HG03521 (cell line): Measurements from ENCODE around the gene EEIG2.
"Not testable (repeated sequence)": the region's sequence is repeated elsewhere in the genome, so short reads cannot be mapped to it uniquely, and the experiment has no call there.

ENCODE experiments used
- ATAC-seq: cut with Tn5 transposase; IDR thresholded peaks from one replicate; pipeline ENCODE4 v1.9.1; 2021; ENCODE audit warnings: mild to moderate bottlenecking, moderate library complexity; ENCODE audit not compliant: unreplicated experiment

The EEIG2 gene

DNA sequence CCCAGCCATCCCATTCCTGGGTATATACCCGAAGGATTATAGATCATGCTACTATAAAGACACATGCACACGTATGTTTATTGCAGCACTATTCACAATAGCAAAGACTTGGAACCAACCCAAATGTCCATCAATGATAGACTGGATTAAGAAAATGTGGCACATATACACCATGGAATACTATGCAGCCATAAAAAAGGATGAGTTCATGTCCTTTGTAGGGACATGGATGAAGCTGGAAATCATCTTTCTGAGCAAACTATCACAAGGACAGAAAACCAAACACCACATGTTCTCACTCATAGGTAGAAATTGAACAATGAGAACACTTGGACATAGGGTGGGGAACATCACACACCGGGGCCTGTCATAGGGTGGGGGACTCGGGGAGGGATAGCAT, 12.4 kb upstream of the EEIG2 start:
- ATAC-seq, result not testable (repeated sequence)

DNA sequence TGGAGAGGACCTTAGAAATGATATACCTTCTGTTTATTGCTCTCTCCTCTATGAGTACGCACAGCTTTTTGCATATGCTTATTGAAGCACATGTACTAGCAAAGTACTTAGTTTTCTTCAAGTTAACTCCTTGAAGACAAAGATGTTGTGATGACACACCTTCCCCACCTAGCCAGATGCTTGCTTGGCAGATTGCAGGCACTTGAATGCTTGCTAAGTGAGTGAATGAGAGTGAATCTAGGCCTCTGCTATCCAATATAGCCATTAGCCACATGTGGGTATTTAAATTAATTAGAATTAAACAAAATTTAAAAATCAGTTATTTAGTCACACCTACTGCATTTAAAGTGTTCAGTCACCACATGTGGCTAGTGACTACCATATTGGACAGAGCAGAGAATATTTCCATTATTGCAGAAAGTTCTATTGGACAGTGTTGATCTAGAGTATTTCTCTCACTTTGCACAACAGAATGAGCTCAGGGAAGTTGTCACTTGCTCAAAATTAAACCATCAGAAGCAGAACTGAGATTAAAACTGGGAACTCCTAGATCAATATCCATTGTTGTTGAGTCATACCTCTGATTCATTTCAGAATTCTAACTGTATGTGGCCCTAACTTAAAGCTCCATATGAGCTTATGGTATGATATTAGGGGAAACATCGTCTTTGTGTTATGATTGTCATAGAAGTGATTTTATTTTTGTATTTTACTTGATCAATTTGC, 8.6 kb upstream of the EEIG2 start:
- ATAC-seq, result peak; percentile 79

DNA sequence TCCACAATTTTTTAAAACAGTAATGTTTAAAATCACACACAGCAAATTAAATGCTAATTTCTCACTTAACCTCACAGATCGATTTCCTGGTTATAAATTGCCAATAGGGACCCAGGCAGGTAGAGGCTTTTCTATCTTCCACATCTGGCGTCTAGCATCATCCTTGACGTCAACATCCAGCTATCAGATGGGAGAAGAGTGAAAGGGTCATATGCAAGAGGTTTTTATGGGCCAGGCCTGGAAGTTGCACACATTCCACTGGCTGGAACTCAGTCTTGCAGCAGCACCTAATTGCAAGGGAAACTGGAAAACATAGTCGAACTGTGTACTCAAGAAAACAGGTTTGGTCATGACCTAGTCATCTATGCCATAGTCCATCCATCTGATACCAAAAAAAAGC, 6.0 kb upstream of the EEIG2 start:
- ATAC-seq, result no peak

DNA sequence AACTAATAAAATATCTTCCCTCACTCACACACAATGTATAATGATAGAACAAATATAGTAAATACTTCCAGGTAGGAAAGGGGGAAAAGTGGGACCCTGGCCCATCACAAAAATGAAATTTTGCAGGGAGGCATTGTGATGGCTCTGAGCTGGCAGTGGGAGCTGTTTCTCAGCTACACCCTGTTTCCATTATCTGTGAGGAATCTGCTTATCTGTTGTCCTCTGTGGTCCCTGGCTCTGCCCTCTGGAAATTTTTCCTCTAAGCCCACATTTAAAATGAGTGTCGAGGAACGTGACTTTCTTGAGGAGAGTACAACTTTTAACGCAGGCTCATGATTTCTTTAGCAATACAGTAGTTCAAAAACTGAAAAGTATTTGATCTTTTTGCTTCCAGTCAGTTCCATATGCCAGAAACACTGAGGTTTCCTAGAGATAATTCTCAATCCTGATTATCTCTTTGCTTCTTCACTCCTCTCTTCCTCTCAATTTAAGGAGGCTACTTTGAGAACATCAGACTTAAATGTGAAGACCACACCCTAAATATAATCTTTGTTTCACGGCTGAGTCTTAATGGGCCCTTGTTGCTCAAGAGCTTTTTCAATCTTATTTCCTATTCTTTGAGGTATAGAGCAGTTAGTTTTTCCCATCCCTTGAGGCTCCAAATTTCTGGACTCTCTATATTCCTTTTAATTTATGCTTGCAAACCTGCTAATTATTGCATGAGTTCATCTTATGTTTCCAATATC, 5.0 kb upstream of the EEIG2 start:
- no peak for ATAC-seq

DNA sequence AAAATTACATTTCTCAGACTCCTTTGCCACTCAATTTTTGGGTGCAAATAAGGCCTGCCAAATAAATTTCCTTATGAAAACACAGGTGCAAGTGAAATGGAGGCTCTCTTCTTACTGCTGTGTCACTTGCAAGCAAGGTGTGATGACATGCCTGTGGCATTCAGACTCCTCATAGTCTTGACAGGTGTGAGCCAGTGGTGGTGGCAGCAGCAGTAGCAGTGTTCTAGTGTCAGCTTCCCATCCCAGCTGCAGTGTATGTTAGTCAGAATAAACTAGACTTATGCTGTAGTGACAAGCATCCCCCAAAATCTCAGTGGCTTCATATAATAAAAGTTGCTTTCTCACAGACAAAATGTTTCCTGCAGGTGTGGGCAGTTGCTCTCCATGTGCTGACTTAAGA, 3.8 kb upstream of the EEIG2 start:
- ATAC-seq, result no peak

DNA sequence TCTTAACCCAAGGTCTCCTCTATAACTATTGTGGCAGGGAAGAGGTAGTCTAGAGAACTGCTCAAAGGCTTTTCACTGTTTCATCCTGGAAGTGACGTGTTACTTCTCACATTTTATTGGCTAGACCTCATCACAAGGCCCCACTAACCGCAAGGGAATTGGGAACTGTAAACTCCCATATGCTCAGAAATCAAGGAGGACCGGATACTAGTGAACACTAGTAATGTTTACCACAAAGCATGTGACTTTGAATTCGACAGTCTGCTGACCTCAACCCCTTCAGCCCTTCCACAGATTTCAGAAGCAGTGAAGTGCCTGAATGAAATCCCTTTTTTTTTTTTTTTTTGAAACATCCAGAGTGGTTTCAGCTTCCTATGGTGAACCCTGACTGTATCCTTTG, 3.4 kb upstream of the EEIG2 start:
- ATAC-seq, result no peak

DNA sequence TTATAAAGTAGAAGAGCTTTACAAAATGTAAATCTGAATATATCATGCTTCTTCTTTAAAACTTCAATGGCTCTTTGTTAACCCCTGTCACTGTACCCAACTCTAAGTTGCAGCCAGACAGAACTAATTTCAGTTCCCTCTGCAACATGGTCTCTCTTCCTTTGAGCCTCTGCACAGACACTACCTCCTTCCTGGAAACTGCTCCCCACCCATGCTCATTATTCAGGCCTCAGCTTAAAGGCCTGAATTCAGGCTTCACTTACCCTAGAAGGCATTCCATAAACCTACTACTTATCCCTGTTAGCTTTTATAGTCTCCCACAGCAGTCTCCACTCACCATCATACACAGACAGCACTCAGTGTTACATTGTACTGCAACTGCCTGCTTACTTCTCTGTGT, 2.6 kb upstream of the EEIG2 start:
- ATAC-seq, result no peak

DNA sequence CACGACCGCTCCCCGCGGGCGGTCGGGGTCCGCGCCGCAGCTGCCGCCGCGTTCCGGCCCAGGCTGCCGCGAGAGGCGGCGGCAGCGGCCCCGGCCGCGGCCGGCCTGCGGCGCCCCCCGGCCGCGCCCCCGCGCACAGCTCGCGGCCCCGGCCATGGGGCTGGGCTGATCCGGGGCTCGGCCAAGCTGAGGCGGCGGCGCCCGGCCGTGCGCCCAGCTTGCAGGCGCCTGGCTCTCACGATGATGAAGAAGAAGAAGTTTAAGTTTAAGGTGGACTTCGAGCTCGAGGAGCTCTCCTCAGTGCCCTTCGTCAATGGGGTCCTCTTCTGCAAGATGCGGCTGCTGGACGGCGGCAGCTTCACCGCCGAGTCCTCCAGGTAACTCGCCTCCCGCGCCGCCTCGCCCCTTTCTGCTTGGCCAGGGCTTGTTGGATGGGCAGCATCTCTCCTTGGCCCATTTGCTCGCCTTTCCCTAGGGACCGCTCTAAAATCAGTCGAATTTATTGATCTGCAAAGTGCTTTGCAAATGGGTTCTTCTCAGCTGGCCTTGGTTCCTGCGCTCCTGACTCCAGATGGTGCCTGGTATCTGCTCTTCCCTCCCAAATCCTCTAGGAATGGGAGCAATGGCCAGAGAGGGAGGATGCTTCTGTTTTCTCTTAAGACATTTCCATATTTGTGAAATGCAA, 431 bp downstream of the EEIG2 start:
- ATAC-seq, result peak; percentile 30

DNA sequence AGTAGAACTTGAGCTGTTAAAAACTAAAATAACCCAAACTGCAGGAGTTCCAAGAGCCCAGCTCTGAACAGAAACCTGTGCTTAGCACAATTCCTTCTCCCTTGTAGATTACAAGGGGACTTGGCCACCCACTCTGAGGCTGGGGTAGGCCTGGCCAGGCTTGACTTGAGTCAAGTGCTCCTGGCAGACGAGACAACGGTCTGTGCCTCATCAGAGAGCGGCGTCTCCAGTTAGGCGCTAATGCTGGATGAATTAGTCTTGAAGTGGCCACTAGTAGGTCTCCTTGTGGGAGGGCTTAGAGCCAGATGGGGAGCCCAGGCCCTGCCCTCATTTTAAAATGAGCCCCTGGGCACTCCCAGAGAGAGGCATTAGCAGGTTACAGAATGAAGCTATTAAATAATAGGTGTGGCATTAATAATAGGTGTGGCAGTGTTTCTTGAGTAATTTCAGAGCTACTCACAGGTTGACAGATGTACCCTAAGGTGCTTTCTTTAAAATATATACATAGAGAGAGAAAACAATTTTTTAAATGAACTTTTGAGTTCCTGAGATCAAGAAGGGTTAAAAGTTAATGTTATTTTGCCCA, 1.1 kb downstream of the EEIG2 start:
- peak; percentile 29 for ATAC-seq

DNA sequence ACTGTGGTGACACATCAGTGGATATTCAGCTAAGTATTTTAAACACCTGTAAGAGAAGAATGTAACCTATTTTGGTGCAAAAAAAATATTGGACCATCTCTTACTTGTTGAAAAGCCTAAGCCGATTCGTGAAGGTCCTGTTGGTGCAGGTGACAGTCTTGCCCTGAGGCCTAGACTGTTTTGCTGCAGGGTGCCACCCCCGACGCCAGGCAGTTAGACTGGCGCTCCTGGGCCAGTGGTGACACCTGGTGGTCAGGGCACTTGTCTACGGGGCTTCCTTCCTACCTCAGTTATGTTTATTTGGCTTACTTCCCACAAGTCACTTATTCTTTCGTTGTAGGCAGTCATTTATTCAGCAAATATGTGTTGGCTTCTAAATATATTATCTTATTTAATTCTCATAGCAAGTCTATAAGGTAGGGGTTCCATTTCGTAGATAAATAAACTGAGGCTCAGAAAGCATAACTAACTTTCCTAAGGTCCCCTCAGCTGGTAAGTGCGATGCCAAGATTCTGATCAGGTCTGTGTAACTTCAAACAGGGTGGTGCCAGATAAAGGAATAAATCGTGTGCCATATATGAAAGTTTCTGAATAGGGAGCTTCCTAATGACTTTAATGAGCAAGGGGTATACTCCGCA, 1.9 kb downstream of the EEIG2 start:
- ATAC-seq, result peak; percentile 36

DNA sequence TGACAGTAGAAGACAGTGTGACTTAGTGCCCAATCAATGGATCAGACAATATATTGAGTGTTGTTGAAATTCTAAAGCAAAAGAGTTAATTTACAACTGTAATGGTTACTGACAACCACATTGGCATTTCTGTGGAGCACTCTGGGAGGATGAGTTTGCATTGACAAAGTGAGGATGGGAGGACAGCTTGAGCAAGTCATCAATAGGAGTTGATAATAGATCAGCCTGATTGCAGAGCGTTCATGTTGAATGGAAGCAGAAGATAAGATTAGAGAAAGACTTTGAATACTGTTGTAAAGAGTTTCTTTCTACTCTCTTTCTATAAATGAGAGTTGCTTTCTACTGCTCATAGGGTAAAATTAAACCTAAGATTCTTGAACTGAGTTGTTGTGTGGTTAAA, 3.9 kb downstream of the EEIG2 start:
- no peak for ATAC-seq

DNA sequence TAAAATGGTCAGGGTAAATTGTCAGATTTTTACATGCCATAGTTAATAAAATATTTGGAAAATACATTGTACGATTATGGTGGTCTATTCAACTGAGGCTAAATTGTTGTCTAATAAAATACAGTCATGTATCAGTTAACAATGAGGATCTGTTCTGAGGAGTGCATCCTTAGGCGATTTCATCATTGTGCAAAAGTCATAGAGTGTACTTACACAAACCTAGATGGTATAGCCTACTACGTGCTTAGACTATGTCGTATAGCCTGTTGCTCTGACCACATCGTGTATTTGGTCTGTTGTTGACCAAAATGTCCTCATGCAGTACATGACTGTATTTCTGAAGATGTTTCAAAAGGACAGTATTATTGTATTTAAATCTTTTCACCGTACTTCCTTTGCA, 5.2 kb downstream of the EEIG2 start:
- ATAC-seq, result no peak

DNA sequence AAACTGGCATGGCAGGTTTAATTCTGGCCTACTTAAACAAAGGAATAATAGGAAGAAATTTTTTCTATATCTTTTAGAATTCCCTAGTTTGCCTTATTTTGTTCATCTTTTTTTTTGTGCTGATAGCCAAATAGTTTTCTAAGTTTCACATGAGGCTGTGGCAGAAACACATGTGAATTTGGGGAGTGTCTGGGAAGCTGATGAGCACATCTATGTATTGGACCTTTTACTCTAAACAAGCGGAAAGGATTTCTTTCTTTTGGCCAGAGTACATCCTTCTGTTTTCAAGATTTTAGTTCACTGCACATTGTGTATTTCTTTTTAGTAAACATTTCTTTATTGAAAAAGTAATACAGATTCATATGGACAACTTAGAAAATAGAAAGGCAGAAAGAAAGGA, 5.6 kb downstream of the EEIG2 start:
- ATAC-seq, result no peak

DNA sequence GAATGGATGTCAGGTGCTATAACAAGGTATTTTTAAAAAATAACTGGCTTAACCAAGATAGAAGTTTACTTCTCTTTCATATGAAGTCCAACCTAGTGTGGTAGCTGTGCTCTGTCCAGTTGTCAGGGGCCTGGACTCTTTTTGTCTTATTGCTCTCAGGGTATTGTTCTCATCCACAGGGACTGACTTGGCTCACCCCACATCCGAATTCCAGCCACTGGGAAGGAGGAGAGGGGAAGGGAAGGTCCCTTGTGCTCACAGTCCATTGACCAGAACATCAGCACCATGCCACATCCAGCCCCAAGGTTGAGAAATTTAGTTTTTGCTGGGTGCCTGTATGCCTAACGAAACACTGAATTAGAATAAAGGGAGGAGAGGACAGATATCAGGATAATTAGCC, 8.7 kb downstream of the EEIG2 start:
- no peak for ATAC-seq

DNA sequence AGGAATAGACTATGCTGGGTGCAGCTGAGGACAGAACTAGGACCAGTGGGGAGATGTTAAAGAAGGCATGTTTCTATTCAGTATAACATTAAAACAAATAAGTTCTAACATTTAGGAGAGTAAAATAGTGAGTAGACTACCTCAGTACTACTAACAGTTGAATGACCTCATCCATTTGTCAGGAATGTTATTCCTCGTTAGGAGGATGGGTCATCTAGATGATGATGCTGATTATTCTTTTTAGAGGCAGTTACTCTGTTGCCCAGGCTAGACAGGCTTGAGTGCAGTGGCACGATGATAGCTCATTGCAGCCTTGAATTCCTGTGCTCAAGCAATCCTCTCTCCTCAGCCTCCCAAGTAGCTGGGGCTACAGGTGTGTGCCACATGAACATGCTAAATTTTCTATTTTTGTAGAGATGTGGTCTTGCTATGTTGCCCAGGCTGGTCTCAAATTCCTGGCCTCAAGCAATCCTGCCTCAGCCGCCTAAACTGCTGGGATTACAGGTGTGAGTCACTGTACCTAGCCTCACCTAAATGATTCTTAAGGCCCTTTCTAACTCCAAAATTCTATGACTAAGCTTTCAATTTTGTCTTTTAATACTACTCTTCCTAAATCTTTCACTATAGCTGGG, 9.3 kb downstream of the EEIG2 start:
- ATAC-seq, result no peak

DNA sequence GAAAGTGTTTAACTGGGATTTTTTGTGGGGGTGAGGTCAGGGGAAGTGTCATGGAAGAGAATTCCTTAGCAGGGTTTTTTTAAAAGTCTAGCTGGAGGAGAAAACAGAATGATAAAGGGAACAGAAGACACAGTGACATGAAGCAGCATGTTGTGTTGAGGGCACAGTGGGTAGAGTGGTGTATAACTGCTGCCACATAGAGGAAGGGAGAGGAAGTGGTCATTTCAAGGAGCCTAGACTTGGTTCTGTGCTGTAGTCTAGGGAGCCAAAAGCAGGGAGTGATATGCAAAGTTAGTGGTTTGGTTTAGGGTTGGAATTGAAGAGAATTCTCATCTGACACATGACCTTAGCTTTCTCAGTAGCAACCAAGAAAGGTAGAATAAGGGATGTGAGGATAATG, 10.2 kb downstream of the EEIG2 start:
- peak; percentile 93 for ATAC-seq

DNA sequence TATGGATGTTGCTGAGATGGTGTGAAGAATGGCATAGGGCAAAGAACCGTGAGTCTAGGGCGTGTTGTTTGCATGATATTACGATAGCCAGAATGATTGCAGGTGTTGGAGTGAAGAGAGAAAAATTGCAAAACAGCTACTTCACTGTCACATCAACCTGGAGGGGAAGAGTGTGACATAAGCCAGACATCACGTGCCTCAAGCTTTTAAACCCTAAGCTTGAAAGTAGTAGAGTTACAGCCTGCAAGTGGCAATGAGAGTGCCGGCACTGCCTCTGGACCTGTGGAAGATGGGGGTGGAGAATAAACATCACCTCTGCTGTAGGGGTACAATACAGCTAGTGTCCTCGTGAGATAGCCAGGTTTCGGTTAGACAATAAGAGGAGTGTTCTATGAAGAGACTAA, 11.1 kb downstream of the EEIG2 start:
- ATAC-seq, result no peak

DNA sequence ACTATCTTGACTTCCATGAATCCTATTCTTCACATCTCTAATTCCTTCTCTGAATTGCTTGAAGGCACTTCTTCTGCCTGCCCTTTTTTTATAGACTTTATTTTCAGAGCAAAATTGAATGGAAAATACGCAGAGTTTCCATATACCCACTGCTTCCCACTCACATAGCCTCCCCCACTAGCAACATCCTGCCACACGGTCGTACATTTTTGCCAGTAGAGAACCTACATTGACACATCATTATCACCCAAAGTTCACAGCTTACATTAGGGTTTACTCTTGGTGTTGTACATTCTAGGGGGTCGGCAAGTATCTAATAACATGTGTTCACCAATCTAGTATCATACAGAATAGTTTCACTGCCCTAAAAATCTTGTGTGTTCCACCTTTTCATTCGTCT, 12.3 kb downstream of the EEIG2 start:
- ATAC-seq, result no peak

DNA sequence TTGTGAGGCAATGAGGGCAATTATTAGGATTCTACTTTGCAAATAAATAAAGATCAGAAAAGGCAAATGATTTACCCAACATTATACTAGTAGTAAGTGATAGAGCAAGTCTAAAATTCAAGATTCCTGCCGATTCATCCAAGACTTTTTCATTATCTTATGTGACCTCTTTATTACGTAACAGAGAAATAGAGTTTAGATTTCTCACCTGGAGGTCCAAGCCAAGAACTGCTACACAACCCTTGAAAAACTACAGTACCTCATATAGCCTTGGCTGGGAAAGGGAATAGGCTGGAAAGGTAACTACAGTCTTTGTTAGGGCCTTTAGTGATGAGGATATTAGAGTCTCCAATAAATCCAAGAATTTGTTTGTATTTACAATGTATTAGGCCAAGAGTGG, 13.3 kb downstream of the EEIG2 start:
- ATAC-seq, result no peak

DNA sequence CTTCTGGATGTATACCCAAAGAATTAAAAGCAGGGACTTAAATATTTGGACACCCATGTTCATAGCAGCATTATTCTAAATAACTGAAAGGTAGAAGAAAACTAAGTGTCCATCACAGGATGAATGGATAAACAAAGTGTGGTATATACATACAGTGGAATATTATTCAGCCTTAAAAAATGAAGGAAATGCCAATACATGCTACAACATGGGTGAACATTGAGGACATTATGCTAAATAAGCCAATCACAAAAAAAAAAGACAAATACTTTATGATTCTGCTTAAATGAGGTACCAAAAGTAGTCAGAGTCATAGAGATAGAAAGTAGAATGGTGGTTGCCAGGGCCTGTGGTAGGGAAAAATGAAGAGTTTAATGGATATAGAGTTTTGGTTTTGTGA, 14.1 kb downstream of the EEIG2 start:
- no peak for ATAC-seq

DNA sequence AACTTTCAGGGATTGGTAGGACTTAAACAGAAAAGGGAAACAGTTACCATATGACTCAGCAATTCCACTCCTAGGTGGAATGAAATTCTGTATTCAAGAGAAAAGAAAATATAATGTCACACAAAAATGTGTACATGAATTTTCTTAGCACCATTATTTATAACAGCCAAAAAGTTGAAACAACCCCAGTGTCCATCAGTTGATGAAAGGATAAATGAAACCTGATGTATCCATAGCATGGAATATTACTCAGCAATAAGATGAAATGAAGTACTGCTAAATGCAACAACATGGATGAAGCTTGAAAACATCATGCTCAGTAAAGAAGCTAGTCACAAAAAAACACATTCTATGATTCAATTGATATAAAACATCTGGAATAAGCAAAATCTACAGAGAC, 15.5 kb downstream of the EEIG2 start:
- no peak for ATAC-seq
